Right lobe of liver (tissue), 4 donors: ENCODE data around the gene TRAM1L1.

Experiments used
- CTCF ChIP-seq, 4 donors: fragments of 200-600 bp in 3 of 4; fragments of 450-650 bp in 1 of 4; IDR thresholded peaks; one replicate each; pipeline versions ENCODE4 v1.5.1 to v1.8.0; 2016 to 2022; ENCODE audit warnings: antibody characterized with exemption in 4 of 4, mild to moderate bottlenecking in 2 of 4
- POLR2A ChIP-seq: fragments of 450-650 bp; IDR thresholded peaks from one replicate; pipeline ENCODE4 v1.6.1; 2017; ENCODE audit warnings: antibody characterized with exemption, mild to moderate bottlenecking
- donor health status: DM: no; HTN: no; CAD: no.
- donor health status: DM: no; HTN: no; CAD: no.
- donor health status: DM: no; HTN: yes; CAD: no.

GRCh38 chr4:117068120-117068519, 17.3 kb downstream of the TRAM1L1 start:
- no peak for TF ChIP-seq CTCF (IDR thresholded peaks at IDR 0.05)
- TF ChIP-seq POLR2A: no peak
